Measurements from ENCODE around the gene ZSCAN31.
A peak's percentile ranks its signal among the peaks of the same experiment; 100 is the strongest.
"Not testable (repeated sequence)": the region's sequence is repeated elsewhere in the genome, so short reads cannot be mapped to it uniquely, and the experiment has no call there.

The ZSCAN31 gene

GRCh38 chr6:28335564-28336283 is at the start of gene ZSCAN31:
Gene ZSCAN31, minus strand, starts transcription at chr6:28336148. Its CDS starts 6,465 bp downstream, at chr6:28329683.
- peak; percentile 99 for DNase-seq (ENCODE audit: low read depth)

- no peak for DNase-seq (ENCODE audit: low read depth)
These were observed 48.2 kb upstream of the ZSCAN31 start for GRCh38 chr6:28384143-28384533.

- DNase-seq (ENCODE audit: low read depth): peak; percentile 93
These were observed 47.5 kb upstream of the ZSCAN31 start for GRCh38 chr6:28383235-28384142.

DNA sequence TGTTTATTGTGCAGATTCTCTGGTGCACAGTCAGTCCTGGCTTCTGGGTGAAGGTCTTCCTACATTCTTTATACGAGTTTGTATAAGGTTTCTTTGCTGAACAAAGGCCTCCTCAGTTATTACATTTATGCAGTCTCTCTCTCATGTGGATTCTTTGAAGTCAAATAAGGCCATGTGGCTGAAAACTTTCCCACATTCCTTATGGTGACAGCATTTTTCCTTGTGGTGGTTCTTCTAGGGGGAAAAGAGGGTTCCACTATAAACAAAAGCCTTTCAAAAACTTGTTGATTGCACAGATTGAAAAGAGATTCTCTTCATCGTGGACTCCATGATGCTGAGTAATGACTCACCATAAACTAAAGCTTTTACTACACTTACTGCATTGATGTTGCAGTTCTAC is 44.4 kb upstream of the ZSCAN31 start:
- DNase-seq (ENCODE audit: low read depth): no peak

DNA sequence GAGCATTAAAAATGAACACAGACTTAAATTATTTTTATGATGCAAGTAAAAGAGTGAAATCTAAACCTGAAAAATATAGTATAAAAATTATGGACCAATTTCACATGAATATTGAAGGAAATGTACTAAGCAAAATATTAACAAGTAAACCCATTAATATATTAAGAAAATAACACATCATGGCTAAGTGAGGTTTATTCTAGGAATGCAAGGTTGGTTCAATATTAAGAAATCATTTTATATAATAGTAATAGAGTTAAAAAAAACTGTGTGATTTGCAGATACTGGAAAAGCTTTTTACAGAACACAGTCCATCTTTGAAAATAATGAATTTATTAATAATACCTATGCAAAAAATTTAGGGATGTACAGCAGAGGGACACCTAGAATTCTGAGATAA is 42.7 kb upstream of the ZSCAN31 start:
- no peak for DNase-seq (ENCODE audit: low read depth)

DNA sequence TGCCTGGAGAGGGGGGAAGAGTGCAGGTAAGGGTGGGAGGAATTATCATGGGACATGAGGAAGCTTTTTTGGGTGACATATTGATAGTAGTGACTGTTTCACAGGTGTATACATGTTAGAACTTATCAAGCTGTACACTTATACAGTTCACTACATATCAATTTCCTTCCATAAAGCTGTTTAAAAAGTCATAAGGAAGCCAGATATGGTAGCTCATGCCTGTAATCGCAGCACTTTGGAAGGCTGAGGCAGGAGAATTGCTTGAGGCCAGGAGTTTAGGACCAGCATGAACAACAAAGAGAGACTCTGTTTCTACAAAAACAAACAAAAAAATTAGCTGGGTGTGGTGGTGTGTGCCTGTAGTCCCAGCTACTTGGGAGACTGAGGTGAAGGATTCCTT is 41.9 kb upstream of the ZSCAN31 start:
- no peak for DNase-seq (ENCODE audit: low read depth)

DNA sequence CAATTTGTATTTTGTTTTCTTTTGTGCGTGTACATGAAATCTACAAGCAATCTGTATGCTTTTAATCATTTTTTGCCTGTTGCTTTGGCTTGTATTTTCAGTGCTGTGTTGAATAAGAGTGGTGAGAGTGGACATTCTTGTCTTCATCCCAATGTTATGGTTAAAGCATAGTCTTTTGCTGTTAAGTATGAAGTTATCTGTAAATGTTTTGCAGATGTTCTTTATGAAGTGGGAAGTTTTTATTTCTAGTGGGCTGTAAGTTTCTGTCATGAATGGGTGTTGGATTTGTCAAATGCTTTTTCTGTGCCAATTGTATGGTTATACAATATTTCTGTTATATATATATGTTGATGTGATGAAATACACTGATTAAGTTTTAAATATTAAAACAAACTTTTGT is 38.0 kb upstream of the ZSCAN31 start:
- no peak for DNase-seq (ENCODE audit: low read depth)

- no peak for DNase-seq (ENCODE audit: low read depth)
These were observed 35.9 kb upstream of the ZSCAN31 start for GRCh38 chr6:28371706-28372451.

DNA sequence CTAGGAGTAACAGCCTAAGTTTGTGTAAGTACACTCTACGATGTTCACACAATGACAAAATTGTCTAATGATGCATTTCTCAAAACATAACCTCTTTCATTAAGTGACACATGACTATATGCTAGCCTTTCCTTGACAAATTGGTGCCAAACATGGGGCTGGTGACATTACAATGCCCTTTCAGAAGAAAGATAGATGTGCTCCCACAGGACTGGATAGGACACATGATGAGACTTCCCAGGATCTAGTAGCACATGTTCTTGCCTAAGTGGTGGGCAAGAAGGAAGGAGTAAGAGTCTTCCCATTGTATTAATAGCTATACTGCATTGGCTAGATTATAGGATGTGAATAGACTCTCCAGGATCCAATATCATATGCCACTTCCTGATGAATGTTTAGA is 35.3 kb upstream of the ZSCAN31 start:
- no peak for DNase-seq (ENCODE audit: low read depth)

DNA sequence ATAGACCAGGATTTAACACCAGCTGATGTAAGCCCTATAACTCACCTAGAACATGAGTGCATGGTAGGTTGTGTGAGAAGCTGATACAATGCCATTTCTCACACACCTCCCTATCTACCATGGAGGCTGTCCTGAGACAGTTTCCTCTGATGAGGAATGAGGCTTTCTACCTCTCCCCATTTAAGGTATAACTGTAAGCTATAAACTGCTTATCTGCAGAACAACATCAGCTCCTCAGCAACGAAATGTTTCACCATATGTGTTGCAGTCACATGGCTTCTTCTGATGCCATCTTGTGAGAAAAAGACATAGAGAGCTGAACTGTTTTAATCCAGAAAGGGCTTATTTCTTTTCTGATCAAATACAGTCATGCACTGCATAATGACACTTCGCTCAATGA is 34.5 kb upstream of the ZSCAN31 start:
- no peak for DNase-seq (ENCODE audit: low read depth)

GRCh38 chr6:28369463-28369862 is 33.5 kb upstream of the ZSCAN31 start:
- no peak for DNase-seq (ENCODE audit: low read depth)

- DNase-seq (ENCODE audit: low read depth): no peak
These were observed 32.6 kb upstream of the ZSCAN31 start for GRCh38 chr6:28368522-28368921.

GRCh38 chr6:28365590-28365989 is 29.6 kb upstream of the ZSCAN31 start:
- DNase-seq (ENCODE audit: low read depth): not testable (repeated sequence)

- DNase-seq (ENCODE audit: low read depth): no peak
These were observed 25.0 kb upstream of the ZSCAN31 start for GRCh38 chr6:28360961-28361360.

DNA sequence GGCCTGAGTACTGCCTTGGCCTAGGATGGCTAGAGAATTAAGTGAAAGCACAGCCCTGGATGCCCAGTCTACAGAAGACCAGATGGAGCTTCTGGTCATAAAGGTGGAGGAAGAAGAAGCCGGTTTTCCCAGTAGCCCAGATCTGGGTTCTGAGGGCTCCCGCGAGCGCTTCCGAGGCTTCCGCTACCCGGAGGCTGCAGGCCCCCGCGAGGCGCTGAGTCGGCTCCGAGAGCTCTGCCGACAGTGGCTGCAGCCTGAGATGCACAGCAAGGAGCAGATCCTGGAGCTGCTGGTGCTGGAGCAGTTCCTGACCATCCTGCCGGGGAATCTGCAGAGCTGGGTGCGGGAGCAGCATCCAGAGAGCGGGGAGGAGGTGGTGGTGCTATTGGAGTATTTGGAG is 23.6 kb upstream of the ZSCAN31 start:
- DNase-seq (ENCODE audit: low read depth): not testable (repeated sequence)

DNA sequence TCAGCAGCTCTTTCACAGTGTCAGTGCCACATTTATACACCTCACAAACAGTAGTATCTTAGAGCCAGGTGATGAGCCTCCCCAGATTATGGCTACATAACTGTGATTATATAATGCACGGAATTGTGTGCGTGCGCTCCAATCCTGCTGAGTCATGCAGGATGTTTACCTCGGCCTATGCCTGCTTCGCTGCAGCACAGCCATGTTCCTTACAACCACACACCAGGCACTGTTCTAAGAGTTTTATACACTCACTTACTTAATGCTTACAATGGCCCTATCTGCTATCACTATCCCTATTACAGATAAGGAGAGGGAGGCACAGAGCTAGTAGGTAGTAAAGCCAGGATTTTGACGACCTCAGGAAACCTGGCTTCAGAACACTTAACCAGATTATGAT is 21.1 kb upstream of the ZSCAN31 start:
- DNase-seq (ENCODE audit: low read depth): peak; percentile 85

DNA sequence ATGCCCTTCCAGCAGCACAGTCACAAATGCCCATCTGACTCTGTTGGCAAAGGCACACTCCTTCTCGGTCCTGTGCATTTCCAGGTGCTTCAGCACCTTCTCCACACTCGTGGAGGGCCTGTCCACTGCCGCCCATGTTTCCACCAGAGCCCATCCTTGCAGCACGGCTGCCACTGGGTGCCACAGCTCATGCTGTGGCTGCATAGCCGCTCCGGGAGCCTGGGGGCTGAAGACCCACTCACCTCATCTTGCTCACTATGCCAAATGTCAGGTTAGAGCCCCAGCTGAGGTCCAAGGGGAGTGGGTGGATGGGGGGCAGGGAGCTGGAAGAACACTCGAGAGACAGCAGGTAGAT is 20.7 kb upstream of the ZSCAN31 start:
- DNase-seq (ENCODE audit: low read depth): peak; percentile 3

DNA sequence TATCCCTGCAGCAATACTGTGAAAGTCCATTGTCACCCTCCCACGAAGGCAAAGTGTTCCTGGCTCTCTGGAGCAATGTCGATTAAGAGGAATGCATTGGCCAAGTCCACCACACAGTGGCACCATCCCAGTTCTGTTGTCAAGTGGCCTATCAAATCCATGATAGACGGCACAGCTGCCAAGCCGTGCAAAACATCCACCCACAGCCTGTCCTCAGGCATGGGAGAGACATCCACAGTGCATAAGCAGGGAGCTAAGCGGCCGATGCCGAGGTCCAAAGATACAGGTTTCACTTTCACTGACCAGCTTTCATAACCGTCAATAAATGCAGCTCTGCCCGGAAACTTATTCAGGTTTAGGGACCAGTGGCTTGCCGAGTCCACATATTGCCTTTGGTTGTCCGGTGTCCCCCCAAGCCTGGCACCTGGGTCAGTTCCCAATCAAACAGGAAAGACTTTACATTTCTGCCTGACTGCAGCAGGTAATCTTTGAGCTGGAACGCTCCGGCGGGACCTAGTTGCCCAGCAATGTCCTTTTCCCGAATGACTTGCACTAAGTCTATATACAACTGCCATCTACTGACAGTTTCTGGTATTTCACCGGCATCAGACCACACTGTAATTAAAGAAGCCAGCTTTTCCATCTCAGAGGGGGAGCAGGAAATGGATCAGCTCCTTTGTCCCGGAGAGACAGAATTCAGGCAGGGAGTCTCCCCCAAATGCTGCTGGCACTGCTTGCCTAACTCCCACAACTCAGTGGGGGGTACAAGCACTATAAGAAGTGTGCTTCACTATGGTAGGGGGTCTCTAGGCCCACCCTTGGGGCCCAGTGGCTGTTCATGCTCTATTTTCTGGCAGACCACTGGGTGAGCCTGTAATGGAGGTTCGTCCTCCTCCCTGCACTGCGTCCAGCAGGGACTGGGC is 20.1 kb upstream of the ZSCAN31 start:
- DNase-seq (ENCODE audit: low read depth): peak; percentile 93

DNA sequence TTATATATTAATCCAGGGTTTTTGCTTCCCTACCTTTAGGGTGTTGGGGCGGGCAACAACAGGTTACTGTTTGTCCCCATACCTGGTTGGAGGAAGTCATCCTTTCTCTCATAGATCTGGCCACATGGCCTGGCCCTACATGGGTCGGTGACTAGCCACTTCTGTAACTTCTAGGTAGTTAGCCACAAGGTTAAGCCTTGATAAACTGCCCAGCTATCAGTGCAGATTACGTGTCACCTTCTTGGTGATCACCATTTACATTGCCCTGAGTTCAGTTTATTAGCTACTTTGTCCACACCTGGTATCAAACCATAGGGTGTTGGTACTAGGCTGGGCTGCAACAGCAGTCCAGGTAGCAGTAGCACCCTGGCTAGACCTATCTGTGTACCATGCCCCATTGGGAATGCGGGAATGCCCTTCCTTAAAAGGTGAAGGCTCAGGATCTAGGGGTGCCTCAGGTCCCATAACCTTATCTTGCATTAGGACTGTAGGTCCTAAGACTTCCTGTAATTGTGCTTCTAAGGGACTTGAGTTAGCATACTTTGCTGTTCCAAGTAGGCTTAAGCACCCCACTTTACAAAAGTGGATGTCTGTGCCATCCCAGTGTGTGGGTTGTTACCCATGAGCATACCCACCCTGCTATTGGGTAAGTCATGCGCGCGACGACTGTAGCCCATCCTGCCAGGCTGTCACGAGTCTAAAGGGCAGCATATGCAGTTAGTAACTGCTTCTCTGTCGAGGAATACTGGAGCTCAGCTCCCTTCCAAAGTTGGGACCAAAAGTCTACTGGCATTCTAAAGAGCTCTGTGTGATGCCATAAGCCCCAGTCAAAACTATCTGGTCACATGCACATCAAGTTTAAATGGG is 19.0 kb upstream of the ZSCAN31 start:
- no peak for DNase-seq (ENCODE audit: low read depth)

DNA sequence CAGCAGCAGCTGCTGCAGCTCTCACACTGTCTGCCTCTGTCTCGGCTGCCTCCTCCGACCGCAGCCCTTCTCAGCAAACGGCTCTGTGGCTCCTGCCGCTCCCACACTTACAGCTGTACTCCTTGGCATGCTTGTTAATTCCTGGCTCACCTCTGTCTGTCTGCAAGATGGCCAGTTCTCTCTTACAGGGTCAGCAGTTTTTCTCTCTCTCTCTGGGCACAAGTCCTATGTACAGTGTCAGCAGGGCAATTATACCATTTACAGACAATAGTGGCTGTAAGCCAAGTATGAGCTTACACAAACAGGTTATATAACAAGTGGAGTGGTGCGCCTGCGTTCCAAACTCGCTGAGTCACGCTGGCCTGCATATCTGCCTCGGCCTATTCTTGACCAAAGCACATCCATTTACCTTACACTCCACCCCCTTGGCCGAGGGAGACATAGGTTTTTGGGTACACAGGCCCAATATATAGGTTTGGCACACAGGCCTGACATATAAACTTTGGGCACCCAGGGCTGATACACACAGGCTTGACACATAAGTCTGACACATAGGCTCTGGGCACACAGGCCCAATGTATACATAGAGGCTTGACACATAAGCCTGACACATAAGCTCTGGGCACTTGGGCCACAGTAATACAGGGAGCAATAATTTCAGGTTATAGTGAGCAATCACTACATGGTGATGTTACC is 18.2 kb upstream of the ZSCAN31 start:
- peak; percentile 12 for DNase-seq (ENCODE audit: low read depth)

Measured in iris pigment epithelial cell (primary cell).